ENCODE measurements around the gene ZNF100. TPM values are rescaled to one million over a fixed set of nuclear protein-coding genes. Genes with fewer than 3 reads are reported as not detected.

Gene ZNF100
- total RNA-seq, 1 experiment from 2014 or later, result 30.7 TPM

DNA sequence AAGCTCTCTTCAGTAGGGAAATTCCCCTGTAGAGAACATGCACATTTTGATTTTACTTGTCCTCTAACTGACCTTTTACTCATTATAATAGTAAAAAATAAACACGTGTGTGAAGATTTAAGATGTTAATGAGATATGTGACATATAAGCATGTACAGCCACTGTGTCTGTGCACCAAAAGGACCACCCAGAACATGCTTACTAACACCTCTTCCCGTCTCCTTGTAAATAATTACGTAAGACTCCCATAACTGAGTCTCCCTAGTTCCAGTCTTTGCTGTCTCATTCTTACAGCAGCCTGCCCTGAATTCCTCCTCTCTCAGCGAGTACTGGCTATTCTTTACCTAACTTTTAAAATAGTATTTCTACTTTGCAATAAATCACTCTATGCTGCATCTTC, 53.6 kb downstream of the ZNF100 start:
- no peak overlapping the region for H2BK120ac ChIP-seq (ENCODE audit: low read depth, low read length, poor library complexity, severe bottlenecking)
- peaks cover 52 to 55% of the 10 kb centered on the region in 2 experiments for H3K9me3 Mint-ChIP-seq

More for the DNA sequence above, 53.6 kb downstream of the ZNF100 start:
- H2AFZ ChIP-seq (ENCODE audit: low read length), result no peak overlapping the region
- no peak overlapping the region for H3K23ac ChIP-seq (ENCODE audit: insufficient read length, low read depth, low read length)
- Mint-ChIP-seq H3K36me3 (ENCODE audit: insufficient read depth in 1 of 3, low read depth in 3 of 3) (peaks cover 0 to 5% (median 2%) of the 10 kb centered on the region in 3 experiments; a peak in 3 of 7 replicates), H3K27me3 (ENCODE audit: low read depth) (no peaks in the 10 kb centered on the region), H3K4me3 (no peak overlapping the region), H3K4me1 (no peaks in the 10 kb centered on the region), H3K27ac (no peak overlapping the region)
- no peak overlapping the region for H2BK12ac ChIP-seq (ENCODE audit: insufficient read length, low read depth, low read length)
- no peaks in the 10 kb centered on the region for H3K23me2 ChIP-seq (ENCODE audit: insufficient read length, low read depth, low read length, poor library complexity, severe bottlenecking)
- TF ChIP-seq, protein P1, sequence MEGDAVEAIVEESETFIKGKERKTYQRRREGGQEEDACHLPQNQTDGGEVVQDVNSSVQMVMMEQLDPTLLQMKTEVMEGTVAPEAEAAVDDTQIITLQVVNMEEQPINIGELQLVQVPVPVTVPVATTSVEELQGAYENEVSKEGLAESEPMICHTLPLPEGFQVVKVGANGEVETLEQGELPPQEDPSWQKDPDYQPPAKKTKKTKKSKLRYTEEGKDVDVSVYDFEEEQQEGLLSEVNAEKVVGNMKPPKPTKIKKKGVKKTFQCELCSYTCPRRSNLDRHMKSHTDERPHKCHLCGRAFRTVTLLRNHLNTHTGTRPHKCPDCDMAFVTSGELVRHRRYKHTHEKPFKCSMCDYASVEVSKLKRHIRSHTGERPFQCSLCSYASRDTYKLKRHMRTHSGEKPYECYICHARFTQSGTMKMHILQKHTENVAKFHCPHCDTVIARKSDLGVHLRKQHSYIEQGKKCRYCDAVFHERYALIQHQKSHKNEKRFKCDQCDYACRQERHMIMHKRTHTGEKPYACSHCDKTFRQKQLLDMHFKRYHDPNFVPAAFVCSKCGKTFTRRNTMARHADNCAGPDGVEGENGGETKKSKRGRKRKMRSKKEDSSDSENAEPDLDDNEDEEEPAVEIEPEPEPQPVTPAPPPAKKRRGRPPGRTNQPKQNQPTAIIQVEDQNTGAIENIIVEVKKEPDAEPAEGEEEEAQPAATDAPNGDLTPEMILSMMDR (conservative IDR thresholded peaks at IDR 0.05), result no peak
- H3K9ac ChIP-seq (ENCODE audit: extremely low read depth, insufficient read length, low read length), result no peak overlapping the region
- H3T11ph ChIP-seq (ENCODE audit: low read length), result no peak overlapping the region
- no peak overlapping the region for H2BK5ac ChIP-seq (ENCODE audit: insufficient read length, low read length)
- WGBS (ENCODE audit: extremely low coverage, insufficient read length, low lambda C conversion rate), result no CpG with 5 or more reads among the region's 4 CpGs
- H3K79me2 ChIP-seq (ENCODE audit: insufficient read depth, low read length), result no peaks in the 10 kb centered on the region
- no peak overlapping the region for H3K18ac ChIP-seq (ENCODE audit: insufficient read length, low read depth, low read length)
- H3K4me1 ChIP-seq (ENCODE audit: insufficient read depth, low read length), result no peaks in the 10 kb centered on the region
- no peaks in the 10 kb centered on the region for H4K20me1 ChIP-seq (ENCODE audit: control insufficient read depth, insufficient read depth, insufficient read length)
- H3K4ac ChIP-seq (ENCODE audit: low read depth, low read length), result no peak overlapping the region
- no peaks in the 10 kb centered on the region for H3K27me3 ChIP-seq (ENCODE audit: insufficient read depth, low read length)
- no peak overlapping the region for H3K14ac ChIP-seq (ENCODE audit: insufficient read depth, low read length)
- H4K8ac ChIP-seq (replicated peaks; ENCODE audit: insufficient read length, low read depth, low read length), result no peak overlapping the region
- H3K79me1 ChIP-seq (ENCODE audit: insufficient read depth, low read depth, low read length, poor library complexity, severe bottlenecking), result no peaks in the 10 kb centered on the region
- no peak overlapping the region for H2AK5ac ChIP-seq (ENCODE audit: insufficient read length, low read length)
- no peak overlapping the region for H4K91ac ChIP-seq (ENCODE audit: insufficient read length, low read depth, low read length)
- H3K9me3 ChIP-seq (ENCODE audit: control insufficient read depth, low read depth, low read length), result peaks cover 12% of the 10 kb centered on the region
- DNase-seq, result no peak
- no peak overlapping the region for H3K56ac ChIP-seq (ENCODE audit: insufficient read length, low read depth, low read length)
- H2BK20ac ChIP-seq (ENCODE audit: low read depth, low read length, poor library complexity, severe bottlenecking), result no peak overlapping the region
- no peak overlapping the region for H3K27ac ChIP-seq (ENCODE audit: insufficient read length, low read depth, low read length)
- H4K5ac ChIP-seq (ENCODE audit: insufficient read length, low read depth, low read length), result no peak overlapping the region
- no peak overlapping the region for H2BK15ac ChIP-seq (ENCODE audit: low read depth, low read length)
- H3K4me2 ChIP-seq (ENCODE audit: insufficient read depth, insufficient read length, low read length), result no peak overlapping the region

All from H9 (cell line).